HepG2 (cell line): ENCODE measurements around the gene CABLES1. TPM values are rescaled to one million over a fixed set of nuclear protein-coding genes. Genes with fewer than 3 reads are reported as not detected.
A peak's percentile ranks its signal among the peaks of the same experiment; 100 is the strongest.

Experiments
- CENPX ChIP-seq: sonication (generic); formaldehyde crosslinking; IDR thresholded peaks from 2 replicates; pipeline ENCODE4 v1.9.0; 2021; ENCODE audit warnings: mild to moderate bottlenecking, missing genetic modification reagents, moderate library complexity
- DR1 ChIP-seq: sonication (generic); formaldehyde crosslinking; IDR thresholded peaks from 2 replicates; pipeline ENCODE4 v1.8.0; 2021; ENCODE audit warnings: mild to moderate bottlenecking, missing genetic modification reagents, inconsistent platforms
- EED ChIP-seq: sonication (generic); formaldehyde crosslinking; IDR thresholded peaks from 2 replicates; pipeline ENCODE4 v1.5.0; 2020; ENCODE audit warnings: mild to moderate bottlenecking, missing genetic modification reagents
- ETV6 ChIP-seq: sonication (generic); formaldehyde crosslinking; conservative IDR thresholded peaks from 2 replicates; pipeline ENCODE4 v1.4.0; 2020; ENCODE audit warnings: missing genetic modification reagents
- FOXA3 ChIP-seq: IDR thresholded peaks from 2 replicates; pipeline ENCODE4 v1.6.1; 2016; ENCODE audit warnings: missing genetic modification reagents, missing compliant biosample characterization
- GPBP1L1 ChIP-seq: sonication (generic); formaldehyde crosslinking; IDR thresholded peaks from 2 replicates; pipeline ENCODE4 v1.5.0; 2020; ENCODE audit warnings: mild to moderate bottlenecking, missing genetic modification reagents
- KDM2A ChIP-seq: sonication (generic); formaldehyde crosslinking; IDR thresholded peaks from 2 replicates; pipeline ENCODE4 v1.4.0; 2020; ENCODE audit warnings: low read depth, missing genetic modification reagents, borderline replicate concordance
- RFXAP ChIP-seq: sonication (generic); formaldehyde crosslinking; IDR thresholded peaks from 2 replicates; pipeline ENCODE4 v1.4.0; 2020; ENCODE audit warnings: missing genetic modification reagents, borderline replicate concordance
- SIN3A ChIP-seq: IDR thresholded peaks from 2 replicates; pipeline ENCODE4 v1.6.1; 2011; ENCODE audit warnings: low read depth, mild to moderate bottlenecking, control low read depth, low read length, borderline replicate concordance
- SYNCRIP ChIP-seq: fragments of 200-400 bp; formaldehyde crosslinking; IDR thresholded peaks from 2 replicates; pipeline ENCODE4 v1.6.1; 2018; ENCODE audit warnings: mild to moderate bottlenecking, low read depth, low read length; ENCODE audit not compliant: insufficient read depth
- U2AF2 ChIP-seq: fragments of 200-400 bp; formaldehyde crosslinking; IDR thresholded peaks from 2 replicates; pipeline ENCODE4 v1.6.1; 2017; ENCODE audit warnings: low read depth, mild to moderate bottlenecking, low read length
- ZFY ChIP-seq: sonication (generic); formaldehyde crosslinking; IDR thresholded peaks from 2 replicates; pipeline ENCODE4 v1.4.0; 2020; ENCODE audit warnings: missing genetic modification reagents
- ZNF496 ChIP-seq: sonication (generic); formaldehyde crosslinking; IDR thresholded peaks from 2 replicates; pipeline ENCODE4 v1.8.1; 2023; ENCODE audit warnings: mild to moderate bottlenecking, moderate library complexity, missing genetic modification reagents; ENCODE audit not compliant: insufficient replicate concordance
- ZNF552 ChIP-seq: sonication (generic); formaldehyde crosslinking; IDR thresholded peaks from 2 replicates; pipeline ENCODE4 v1.9.0; 2022; ENCODE audit warnings: missing genetic modification reagents, mild to moderate bottlenecking, borderline replicate concordance
- ZNF879 ChIP-seq: sonication (generic); formaldehyde crosslinking; IDR thresholded peaks from 2 replicates; pipeline ENCODE4 v1.8.1; 2023; ENCODE audit warnings: missing genetic modification reagents
- ZSCAN25 ChIP-seq: sonication (generic); formaldehyde crosslinking; IDR thresholded peaks from 2 replicates; pipeline ENCODE4 v1.8.0; 2022; ENCODE audit warnings: mild to moderate bottlenecking, missing genetic modification reagents
- polyA plus RNA-seq, 8 experiments: library from polyadenylated mRNA; depleted of rRNA in 3 of 8; stranded (reverse) in 7 of 8; unstranded in 1 of 8; fragments of >200 nt; fragmentation: Illumina TruSeq in 4 of 8; extraction: Trizol in 4 of 8; gene quantifications; 2 replicates each; pipeline versions ENCODE4 v1.2.1 to v1.2.3, GENCODE V29; 2011 to 2016; ENCODE audit warnings: low read depth in 4 of 8, missing spikeins in 1 of 8, mixed read lengths in 1 of 8; ENCODE audit not compliant: insufficient read depth in 1 of 8
- total RNA-seq, 5 experiments: library from RNA; depleted of rRNA; stranded (reverse); fragments of >200 nt; fragmentation: Illumina TruSeq; extraction: Trizol; gene quantifications; 2 replicates each; pipeline ENCODE4 v1.2.3, GENCODE V29; 2016; ENCODE audit warnings: low read depth in 1 of 5
- TF ChIP-seq, protein P1 (sequence below): sonication (generic); formaldehyde crosslinking; IDR thresholded peaks from 2 replicates; pipeline ENCODE4 v1.5.0; 2020; ENCODE audit warnings: mild to moderate bottlenecking, missing genetic modification reagents, borderline replicate concordance
- TF ChIP-seq, protein P2 (sequence below): sonication (generic); formaldehyde crosslinking; IDR thresholded peaks from 2 replicates; pipeline ENCODE4 v1.9.0; 2021; ENCODE audit warnings: missing genetic modification reagents, mild to moderate bottlenecking, borderline replicate concordance
- TF ChIP-seq, protein P3 (sequence below): sonication (generic); formaldehyde crosslinking; IDR thresholded peaks from 2 replicates; pipeline ENCODE4 v1.4.0; 2020; ENCODE audit warnings: low read depth, mild to moderate bottlenecking, missing genetic modification reagents
- TF ChIP-seq, protein P4 (sequence below): IDR thresholded peaks from 2 replicates; pipeline ENCODE4 v1.6.1; 2016; ENCODE audit warnings: missing compliant biosample characterization, missing genetic modification reagents, borderline replicate concordance

The CABLES1 gene
- total and polyA plus RNA-seq, 2 of the 13 experiments (the other 11 are each of a cell fraction or from before 2014, with no cell fraction given), result 14.7 to 25.8 TPM

DNA sequence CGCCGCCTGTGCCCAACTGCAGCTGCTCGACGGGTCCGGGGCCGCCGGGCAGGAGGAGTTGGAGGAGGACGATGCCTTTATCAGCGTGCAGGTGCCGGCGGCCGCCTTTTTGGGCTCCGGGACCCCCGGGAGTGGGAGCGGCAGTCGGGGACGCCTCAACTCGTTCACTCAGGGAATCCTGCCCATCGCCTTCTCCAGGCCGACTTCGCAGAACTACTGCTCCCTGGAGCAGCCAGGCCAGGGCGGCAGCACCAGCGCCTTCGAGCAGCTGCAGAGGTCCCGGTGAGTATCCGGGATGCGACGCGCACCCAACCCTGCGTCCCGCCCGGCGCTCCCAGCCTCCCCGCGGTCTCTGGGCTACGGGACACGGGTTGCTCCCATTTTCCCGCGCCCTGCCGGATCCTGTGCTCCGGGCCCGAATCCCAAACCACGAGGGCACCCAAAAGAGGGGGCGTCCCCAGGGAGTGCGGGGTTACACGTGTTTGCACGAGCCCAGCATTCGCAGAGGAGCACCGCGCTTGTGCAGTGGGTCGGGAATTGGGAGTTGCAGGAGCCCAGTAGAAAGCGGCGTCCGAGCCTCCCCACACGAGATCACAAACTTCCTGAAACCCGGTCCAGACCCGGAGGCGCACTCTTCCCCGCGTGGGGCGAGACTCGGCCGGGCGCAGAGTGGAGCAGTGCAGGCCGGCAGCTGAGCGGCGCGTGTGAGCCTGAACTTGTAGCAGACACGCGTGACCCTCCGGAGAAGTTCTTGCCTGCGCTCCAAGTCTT is 1.2 kb downstream of the CABLES1 start (continued):
- TF ChIP-seq, protein P1, sequence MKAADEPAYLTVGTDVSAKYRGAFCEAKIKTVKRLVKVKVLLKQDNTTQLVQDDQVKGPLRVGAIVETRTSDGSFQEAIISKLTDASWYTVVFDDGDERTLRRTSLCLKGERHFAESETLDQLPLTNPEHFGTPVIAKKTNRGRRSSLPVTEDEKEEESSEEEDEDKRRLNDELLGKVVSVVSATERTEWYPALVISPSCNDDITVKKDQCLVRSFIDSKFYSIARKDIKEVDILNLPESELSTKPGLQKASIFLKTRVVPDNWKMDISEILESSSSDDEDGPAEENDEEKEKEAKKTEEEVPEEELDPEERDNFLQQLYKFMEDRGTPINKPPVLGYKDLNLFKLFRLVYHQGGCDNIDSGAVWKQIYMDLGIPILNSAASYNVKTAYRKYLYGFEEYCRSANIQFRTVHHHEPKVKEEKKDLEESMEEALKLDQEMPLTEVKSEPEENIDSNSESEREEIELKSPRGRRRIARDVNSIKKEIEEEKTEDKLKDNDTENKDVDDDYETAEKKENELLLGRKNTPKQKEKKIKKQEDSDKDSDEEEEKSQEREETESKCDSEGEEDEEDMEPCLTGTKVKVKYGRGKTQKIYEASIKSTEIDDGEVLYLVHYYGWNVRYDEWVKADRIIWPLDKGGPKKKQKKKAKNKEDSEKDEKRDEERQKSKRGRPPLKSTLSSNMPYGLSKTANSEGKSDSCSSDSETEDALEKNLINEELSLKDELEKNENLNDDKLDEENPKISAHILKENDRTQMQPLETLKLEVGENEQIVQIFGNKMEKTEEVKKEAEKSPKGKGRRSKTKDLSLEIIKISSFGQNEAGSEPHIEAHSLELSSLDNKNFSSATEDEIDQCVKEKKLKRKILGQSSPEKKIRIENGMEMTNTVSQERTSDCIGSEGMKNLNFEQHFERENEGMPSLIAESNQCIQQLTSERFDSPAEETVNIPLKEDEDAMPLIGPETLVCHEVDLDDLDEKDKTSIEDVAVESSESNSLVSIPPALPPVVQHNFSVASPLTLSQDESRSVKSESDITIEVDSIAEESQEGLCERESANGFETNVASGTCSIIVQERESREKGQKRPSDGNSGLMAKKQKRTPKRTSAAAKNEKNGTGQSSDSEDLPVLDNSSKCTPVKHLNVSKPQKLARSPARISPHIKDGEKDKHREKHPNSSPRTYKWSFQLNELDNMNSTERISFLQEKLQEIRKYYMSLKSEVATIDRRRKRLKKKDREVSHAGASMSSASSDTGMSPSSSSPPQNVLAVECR (CRISPR knock-in tag), result peak; percentile 21
- TF ChIP-seq RFXAP (CRISPR knock-in tag) (no peak), ZNF496 (CRISPR knock-in tag) (no peak), ZSCAN25 (CRISPR knock-in tag) (no peak), FOXA3 (CRISPR knock-in tag) (no peak), ZNF879 (CRISPR knock-in tag) (no peak), GPBP1L1 (no peak), SIN3A (0 out of 2 replicates have a peak, but pooled peaks have one; percentile 18), ZFY (CRISPR knock-in tag) (peak; percentile 18; the same call in 1 of the 2 replicates), ZNF552 (CRISPR knock-in tag) (no peak), U2AF2 (no peak), SYNCRIP (no peak), CENPX (CRISPR knock-in tag) (no peak), KDM2A (peak; percentile 58; the same call in 1 of the 2 replicates), ETV6 (no peak), EED (CRISPR knock-in tag) (no peak; the same call in 1 of the 2 replicates), DR1 (CRISPR knock-in tag) (no peak)
- TF ChIP-seq, protein P2, sequence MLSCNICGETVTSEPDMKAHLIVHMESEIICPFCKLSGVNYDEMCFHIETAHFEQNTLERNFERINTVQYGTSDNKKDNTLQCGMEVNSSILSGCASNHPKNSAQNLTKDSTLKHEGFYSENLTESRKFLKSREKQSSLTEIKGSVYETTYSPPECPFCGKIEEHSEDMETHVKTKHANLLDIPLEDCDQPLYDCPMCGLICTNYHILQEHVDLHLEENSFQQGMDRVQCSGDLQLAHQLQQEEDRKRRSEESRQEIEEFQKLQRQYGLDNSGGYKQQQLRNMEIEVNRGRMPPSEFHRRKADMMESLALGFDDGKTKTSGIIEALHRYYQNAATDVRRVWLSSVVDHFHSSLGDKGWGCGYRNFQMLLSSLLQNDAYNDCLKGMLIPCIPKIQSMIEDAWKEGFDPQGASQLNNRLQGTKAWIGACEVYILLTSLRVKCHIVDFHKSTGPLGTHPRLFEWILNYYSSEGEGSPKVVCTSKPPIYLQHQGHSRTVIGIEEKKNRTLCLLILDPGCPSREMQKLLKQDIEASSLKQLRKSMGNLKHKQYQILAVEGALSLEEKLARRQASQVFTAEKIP (CRISPR knock-in tag), result no peak
- TF ChIP-seq, protein P3, sequence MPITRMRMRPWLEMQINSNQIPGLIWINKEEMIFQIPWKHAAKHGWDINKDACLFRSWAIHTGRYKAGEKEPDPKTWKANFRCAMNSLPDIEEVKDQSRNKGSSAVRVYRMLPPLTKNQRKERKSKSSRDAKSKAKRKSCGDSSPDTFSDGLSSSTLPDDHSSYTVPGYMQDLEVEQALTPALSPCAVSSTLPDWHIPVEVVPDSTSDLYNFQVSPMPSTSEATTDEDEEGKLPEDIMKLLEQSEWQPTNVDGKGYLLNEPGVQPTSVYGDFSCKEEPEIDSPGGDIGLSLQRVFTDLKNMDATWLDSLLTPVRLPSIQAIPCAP (CRISPR knock-in tag), result no peak
- TF ChIP-seq, protein P4, sequence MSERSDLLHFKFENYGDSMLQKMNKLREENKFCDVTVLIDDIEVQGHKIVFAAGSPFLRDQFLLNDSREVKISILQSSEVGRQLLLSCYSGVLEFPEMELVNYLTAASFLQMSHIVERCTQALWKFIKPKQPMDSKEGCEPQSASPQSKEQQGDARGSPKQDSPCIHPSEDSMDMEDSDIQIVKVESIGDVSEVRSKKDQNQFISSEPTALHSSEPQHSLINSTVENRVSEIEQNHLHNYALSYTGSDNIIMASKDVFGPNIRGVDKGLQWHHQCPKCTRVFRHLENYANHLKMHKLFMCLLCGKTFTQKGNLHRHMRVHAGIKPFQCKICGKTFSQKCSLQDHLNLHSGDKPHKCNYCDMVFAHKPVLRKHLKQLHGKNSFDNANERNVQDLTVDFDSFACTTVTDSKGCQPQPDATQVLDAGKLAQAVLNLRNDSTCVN (CRISPR knock-in tag), result no peak
